Esophagus (tissue), 2 donors: ENCODE results near the gene RBM10. TPM values are rescaled to one million over a fixed set of nuclear protein-coding genes. Genes with fewer than 3 reads are reported as not detected.

Experiments used
- H3K27ac ChIP-seq, 2 donors: one replicate each; pipeline ENCODE4 v1.5.1; 2013; ENCODE audit warnings: low read depth in 2 of 2, mild to moderate bottlenecking in 2 of 2, inconsistent platforms in 1 of 2, low read length in 1 of 2, moderate library complexity in 1 of 2
- H3K27me3 ChIP-seq, 2 donors: one replicate each; pipeline ENCODE4 v1.6.1; 2013; ENCODE audit warnings: low read length in 2 of 2, control low read depth in 1 of 2, mild to moderate bottlenecking in 1 of 2; ENCODE audit not compliant: insufficient read depth in 2 of 2, control insufficient read depth in 1 of 2
- H3K36me3 ChIP-seq, 2 donors: one replicate each; pipeline ENCODE4 v1.6.1; 2013; ENCODE audit warnings: low read length in 1 of 2; ENCODE audit not compliant: control insufficient read depth in 2 of 2, insufficient read depth in 2 of 2
- H3K4me1 ChIP-seq, 2 donors: one replicate each; pipeline ENCODE4 v1.6.1; 2013; ENCODE audit warnings: low read length in 1 of 2; ENCODE audit not compliant: control insufficient read depth in 2 of 2, insufficient read depth in 2 of 2
- H3K4me3 ChIP-seq, 2 donors: one replicate each; pipeline ENCODE4 v1.5.1; 2013; ENCODE audit warnings: low read length in 2 of 2, mild to moderate bottlenecking in 2 of 2, low read depth in 1 of 2, moderate library complexity in 1 of 2
- H3K9me3 ChIP-seq, 2 donors: one replicate each; pipeline ENCODE4 v1.6.1; 2013; ENCODE audit warnings: mild to moderate bottlenecking in 2 of 2, low read depth in 1 of 2, low read length in 1 of 2, moderate library complexity in 1 of 2; ENCODE audit not compliant: control insufficient read depth in 2 of 2, insufficient read depth in 1 of 2
- WGBS, 2 donors: extraction: QIAGEN DNeasy Blood & Tissue Kit; methylation state at CpG; one replicate each; pipeline ENCODE4 v1.1.7; 2013; 5-methylcytosine and 5-hydroxymethylcytosine counted together
- polyA plus RNA-seq, 2 donors: library from polyadenylated mRNA; stranded (reverse); fragments of 200-250 nt; gene quantifications; one replicate each; pipeline ENCODE4 v1.2.3, GENCODE V29; 2013
- donor health status: healthy with polysubstance abuse.
- donor health status: Bipolar disorder and iron deficiency.

RBM10 gene
- polyA plus RNA-seq, 2 donors = 24.8 to 35.7 TPM

GRCh38 chrX:47202316-47202715, 57.3 kb downstream of the RBM10 start:
- peaks cover 0 to 4% of the 10 kb centered on the region in 2 donors for H3K4me1 ChIP-seq
- H3K27ac ChIP-seq = no peak overlapping the region
- no peaks in the 10 kb centered on the region for H3K27me3 ChIP-seq
- WGBS, 2 donors = 87 to 94% methylated on average over 10 to 11 of the region's 11 CpGs
- peaks cover 29 to 55% of the 10 kb centered on the region in 2 donors for H3K36me3 ChIP-seq
- H3K9me3 ChIP-seq = no peaks in the 10 kb centered on the region
- H3K4me3 ChIP-seq = no peak overlapping the region

GRCh38 chrX:47202877-47203276, 57.9 kb downstream of the RBM10 start:
- Histone ChIP-seq H3K4me1 (no peaks in the 10 kb centered on the region), H3K4me3 (no peak overlapping the region), H3K36me3 (peaks cover 29 to 57% of the 10 kb centered on the region in 2 donors), H3K9me3 (no peaks in the 10 kb centered on the region), H3K27ac (no peak overlapping the region), H3K27me3 (no peaks in the 10 kb centered on the region)
- whole genome bisulfite sequencing, 2 donors = 67 to 82% methylated on average over 4 of the region's 4 CpGs

GRCh38 chrX:47204970-47205369, 59.9 kb downstream of the RBM10 start:
- WGBS, 2 donors = 78 to 86% methylated on average over 5 of the region's 5 CpGs
- Histone ChIP-seq H3K27me3 (no peaks in the 10 kb centered on the region), H3K36me3 (peaks cover 37 to 61% of the 10 kb centered on the region in 2 donors)

GRCh38 chrX:47206316-47206715, 61.3 kb downstream of the RBM10 start:
- Histone ChIP-seq H3K9me3 (no peaks in the 10 kb centered on the region), H3K27ac (no peak overlapping the region)
- WGBS, 2 donors = 57 to 70% methylated on average over 3 of the region's 3 CpGs

More at GRCh38 chrX:47204970-47205369, 59.9 kb downstream of the RBM10 start:
- no peaks in the 10 kb centered on the region for H3K9me3 ChIP-seq
- no peak overlapping the region for H3K4me3 ChIP-seq
- no peak overlapping the region for H3K27ac ChIP-seq
- H3K4me1 ChIP-seq = no peaks in the 10 kb centered on the region

GRCh38 chrX:47208108-47208507, 63.1 kb downstream of the RBM10 start:
- WGBS, 2 donors = 84 to 87% methylated on average over 12 of the region's 12 CpGs
- no peaks in the 10 kb centered on the region for H3K9me3 ChIP-seq
- H3K36me3 ChIP-seq = peaks cover 24 to 55% of the 10 kb centered on the region in 2 donors
- no peaks in the 10 kb centered on the region for H3K27me3 ChIP-seq
- no peaks in the 10 kb centered on the region for H3K4me1 ChIP-seq
- H3K4me3 ChIP-seq = no peak overlapping the region
- H3K27ac ChIP-seq = no peak overlapping the region

More at GRCh38 chrX:47206316-47206715, 61.3 kb downstream of the RBM10 start:
- Histone ChIP-seq H3K27me3 (no peaks in the 10 kb centered on the region), H3K4me3 (no peak overlapping the region), H3K36me3 (peaks cover 28 to 63% of the 10 kb centered on the region in 2 donors), H3K4me1 (no peaks in the 10 kb centered on the region)

GRCh38 chrX:47209508-47210238, 64.7 kb downstream of the RBM10 start:
- Histone ChIP-seq H3K27ac (no peak overlapping the region), H3K36me3 (peaks cover 26 to 61% of the 10 kb centered on the region in 2 donors), H3K4me1 (no peaks in the 10 kb centered on the region), H3K9me3 (no peaks in the 10 kb centered on the region), H3K27me3 (no peaks in the 10 kb centered on the region), H3K4me3 (no peak overlapping the region)
- WGBS, 2 donors = 89 to 93% methylated on average over 16 of the region's 16 CpGs

GRCh38 chrX:47210661-47211425, 65.8 kb downstream of the RBM10 start:
- WGBS, 2 donors = 91 to 95% methylated on average over 15 of the region's 15 CpGs
- H3K27ac ChIP-seq = no peak overlapping the region
- H3K4me3 ChIP-seq = no peak overlapping the region
- H3K4me1 ChIP-seq = no peaks in the 10 kb centered on the region
- no peaks in the 10 kb centered on the region for H3K9me3 ChIP-seq
- no peaks in the 10 kb centered on the region for H3K27me3 ChIP-seq
- H3K36me3 ChIP-seq = peaks cover 28 to 60% of the 10 kb centered on the region in 2 donors

- H3K36me3 ChIP-seq = peaks cover 24 to 54% of the 10 kb centered on the region in 2 donors
- WGBS, 2 donors = 92 to 93% methylated on average over 12 of the region's 12 CpGs
These were observed 67.6 kb downstream of the RBM10 start for GRCh38 chrX:47212381-47213293.

GRCh38 chrX:47214435-47215077, 69.5 kb downstream of the RBM10 start:
- Histone ChIP-seq H3K4me3 (no peak overlapping the region), H3K27me3 (no peaks in the 10 kb centered on the region), H3K27ac (no peak overlapping the region), H3K9me3 (no peaks in the 10 kb centered on the region), H3K4me1 (peaks cover 0 to 2% of the 10 kb centered on the region in 2 donors), H3K36me3 (peaks cover 20 to 43% of the 10 kb centered on the region in 2 donors)
- 82 to 86% methylated on average over 20 of the region's 20 CpGs for WGBS, 2 donors

More at GRCh38 chrX:47212381-47213293, 67.6 kb downstream of the RBM10 start:
- no peak overlapping the region for H3K27ac ChIP-seq
- no peaks in the 10 kb centered on the region for H3K9me3 ChIP-seq
- no peaks in the 10 kb centered on the region for H3K27me3 ChIP-seq
- H3K4me1 ChIP-seq = no peaks in the 10 kb centered on the region
- no peak overlapping the region for H3K4me3 ChIP-seq
